Measurements from ENCODE around the gene PSG7. TPM values are rescaled to one million over a fixed set of nuclear protein-coding genes. Genes with fewer than 3 reads are reported as not detected.
A peak's percentile ranks its signal among the peaks of the same experiment; 100 is the strongest.
"Not testable (repeated sequence)": the region's sequence is repeated elsewhere in the genome, so short reads cannot be mapped to it uniquely, and the experiment has no call there.

Gene PSG7
- total RNA-seq, 4 donors from 2014 or later = not detected

DNA sequence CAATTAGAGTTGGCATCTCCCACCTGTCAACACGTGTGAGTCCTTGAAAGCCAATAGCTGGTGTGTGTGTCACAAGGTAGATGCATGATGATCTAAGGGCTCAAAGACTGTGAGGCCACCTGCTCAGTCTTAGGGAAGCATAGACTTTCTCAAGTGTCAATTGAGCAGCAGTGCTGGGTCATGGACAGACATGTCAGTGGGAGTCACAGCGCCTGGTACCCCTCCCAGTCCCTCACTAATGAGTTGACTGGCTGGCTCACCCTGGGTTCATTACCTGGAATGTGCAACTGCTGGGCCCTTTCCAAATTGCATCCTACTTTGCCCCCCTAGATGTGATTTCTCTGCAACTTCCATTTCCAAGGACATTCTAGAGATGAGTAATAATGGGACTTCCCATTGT, 10.2 kb downstream of the PSG7 start:
- H3K4me1 ChIP-seq = no peaks in the 10 kb centered on the region
- no peaks in the 10 kb centered on the region for H3K36me3 ChIP-seq
- no peak overlapping the region for H3K4me3 ChIP-seq (replicated peaks in 1 of 3)
- 60 to 66% methylated on average over 2 of the region's 2 CpGs for WGBS, 2 donors
- TF ChIP-seq POLR2A (IDR thresholded peaks at IDR 0.05) = no peak
- TF ChIP-seq, protein P1, sequence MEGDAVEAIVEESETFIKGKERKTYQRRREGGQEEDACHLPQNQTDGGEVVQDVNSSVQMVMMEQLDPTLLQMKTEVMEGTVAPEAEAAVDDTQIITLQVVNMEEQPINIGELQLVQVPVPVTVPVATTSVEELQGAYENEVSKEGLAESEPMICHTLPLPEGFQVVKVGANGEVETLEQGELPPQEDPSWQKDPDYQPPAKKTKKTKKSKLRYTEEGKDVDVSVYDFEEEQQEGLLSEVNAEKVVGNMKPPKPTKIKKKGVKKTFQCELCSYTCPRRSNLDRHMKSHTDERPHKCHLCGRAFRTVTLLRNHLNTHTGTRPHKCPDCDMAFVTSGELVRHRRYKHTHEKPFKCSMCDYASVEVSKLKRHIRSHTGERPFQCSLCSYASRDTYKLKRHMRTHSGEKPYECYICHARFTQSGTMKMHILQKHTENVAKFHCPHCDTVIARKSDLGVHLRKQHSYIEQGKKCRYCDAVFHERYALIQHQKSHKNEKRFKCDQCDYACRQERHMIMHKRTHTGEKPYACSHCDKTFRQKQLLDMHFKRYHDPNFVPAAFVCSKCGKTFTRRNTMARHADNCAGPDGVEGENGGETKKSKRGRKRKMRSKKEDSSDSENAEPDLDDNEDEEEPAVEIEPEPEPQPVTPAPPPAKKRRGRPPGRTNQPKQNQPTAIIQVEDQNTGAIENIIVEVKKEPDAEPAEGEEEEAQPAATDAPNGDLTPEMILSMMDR (IDR thresholded peaks at IDR 0.05) = no peak
- no peaks in the 10 kb centered on the region for H3K27me3 ChIP-seq
- intact Hi-C loops (cut with DNase I) = no loop called here
- H3K27ac ChIP-seq = no peak overlapping the region
- no peak for DNase-seq
- no peaks in the 10 kb centered on the region for H3K9me3 ChIP-seq

GRCh38 chr19:42923106-42923505, 13.9 kb downstream of the PSG7 start:
- H3K9me3 ChIP-seq; H3K4me3 ChIP-seq (replicated peaks in 1 of 3); intact Hi-C loops (cut with DNase I); H3K27ac ChIP-seq; H3K4me1 ChIP-seq; H3K27me3 ChIP-seq; H3K36me3 ChIP-seq: not testable (repeated sequence)
- TF ChIP-seq, protein P1 (IDR thresholded peaks at IDR 0.05) = peak in 2 of 6 experiments; percentile 23 to 63
- DNase-seq = peak; percentile 18 to 30
- WGBS, 2 donors = 20 to 45% methylated on average over 8 to 9 of the region's 9 CpGs

- H3K27ac ChIP-seq; H3K27me3 ChIP-seq; H3K36me3 ChIP-seq; H3K9me3 ChIP-seq; intact Hi-C loops (cut with DNase I); H3K4me1 ChIP-seq; DNase-seq; H3K4me3 ChIP-seq (replicated peaks in 1 of 3): not testable (repeated sequence)
These were observed 16.0 kb downstream of the PSG7 start for GRCh38 chr19:42920971-42921370.

DNA sequence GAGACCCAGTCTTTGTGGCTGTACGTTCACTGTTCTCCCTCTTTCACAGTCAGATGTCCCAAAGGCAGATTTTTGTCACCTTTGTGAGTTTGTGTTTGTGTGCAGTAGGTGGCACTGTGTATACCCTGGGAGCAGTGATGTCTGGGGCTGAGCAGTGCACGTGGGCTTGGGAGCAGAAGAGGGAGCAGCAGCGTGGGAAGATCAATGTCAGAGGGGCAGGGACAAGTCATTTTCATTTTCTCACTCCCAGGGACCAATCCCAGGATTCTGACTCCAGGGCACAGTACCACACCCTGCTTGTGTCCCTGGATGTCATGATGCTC, 17.3 kb downstream of the PSG7 start:
- no peaks in the 10 kb centered on the region for H3K9me3 ChIP-seq
- H3K27ac ChIP-seq = no peak overlapping the region
- no peak for DNase-seq
- WGBS, 2 donors = 16 to 20% methylated on average over 3 of the region's 3 CpGs
- H3K4me1 ChIP-seq = no peaks in the 10 kb centered on the region
- H3K27me3 ChIP-seq = no peaks in the 10 kb centered on the region
- H3K4me3 ChIP-seq (replicated peaks in 1 of 3) = no peak overlapping the region
- no peaks in the 10 kb centered on the region for H3K36me3 ChIP-seq
- intact Hi-C loops (cut with DNase I) = no loop called here
- no peak for TF ChIP-seq POLR2A (IDR thresholded peaks at IDR 0.05)
- TF ChIP-seq, protein P1 (IDR thresholded peaks at IDR 0.05) = peak in 1 of 6 experiments; percentile 1

DNA sequence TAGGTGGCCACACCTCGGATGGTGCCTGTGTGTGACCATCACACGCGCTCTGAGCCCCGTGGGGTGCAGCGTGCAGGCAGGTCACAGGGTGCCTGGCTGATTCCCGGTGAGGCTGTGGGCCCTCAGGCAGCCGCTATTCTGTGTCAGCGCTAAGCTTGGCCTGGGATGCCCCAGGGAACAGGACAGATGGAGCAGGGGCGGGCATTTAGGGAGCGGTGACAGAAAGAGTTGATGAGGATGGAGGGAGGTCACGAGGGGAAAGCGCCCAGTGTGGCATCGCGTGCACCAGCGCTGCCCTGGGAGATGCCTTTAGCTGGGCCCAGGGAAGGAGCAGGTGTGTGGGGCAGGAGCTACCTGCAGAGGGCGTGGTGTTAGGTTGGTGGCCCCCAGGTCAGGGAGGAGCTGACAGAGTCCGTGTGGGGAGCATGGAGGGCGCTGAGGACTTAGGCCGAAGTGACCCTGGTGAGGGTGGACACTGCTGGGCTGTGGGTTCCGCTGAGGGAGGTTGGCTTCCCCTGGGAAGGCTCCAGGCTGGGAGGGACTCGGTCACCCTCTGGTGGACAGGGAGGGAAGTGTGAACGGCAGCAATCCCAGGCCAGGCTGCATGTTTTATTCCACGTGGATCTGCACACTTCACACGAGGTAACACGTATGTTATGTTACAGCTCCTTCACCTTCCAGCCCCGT, 17.8 kb downstream of the PSG7 start:
- H3K9me3 ChIP-seq; H3K27me3 ChIP-seq; H3K4me1 ChIP-seq; H3K4me3 ChIP-seq (replicated peaks in 1 of 3); H3K36me3 ChIP-seq; DNase-seq; intact Hi-C loops (cut with DNase I); H3K27ac ChIP-seq: not testable (repeated sequence)
- TF ChIP-seq, protein P1 (IDR thresholded peaks at IDR 0.05) = peak in 1 of 6 experiments; percentile 12
- WGBS, 2 donors = 64 to 74% methylated on average over 16 to 25 of the region's 26 CpGs

DNA sequence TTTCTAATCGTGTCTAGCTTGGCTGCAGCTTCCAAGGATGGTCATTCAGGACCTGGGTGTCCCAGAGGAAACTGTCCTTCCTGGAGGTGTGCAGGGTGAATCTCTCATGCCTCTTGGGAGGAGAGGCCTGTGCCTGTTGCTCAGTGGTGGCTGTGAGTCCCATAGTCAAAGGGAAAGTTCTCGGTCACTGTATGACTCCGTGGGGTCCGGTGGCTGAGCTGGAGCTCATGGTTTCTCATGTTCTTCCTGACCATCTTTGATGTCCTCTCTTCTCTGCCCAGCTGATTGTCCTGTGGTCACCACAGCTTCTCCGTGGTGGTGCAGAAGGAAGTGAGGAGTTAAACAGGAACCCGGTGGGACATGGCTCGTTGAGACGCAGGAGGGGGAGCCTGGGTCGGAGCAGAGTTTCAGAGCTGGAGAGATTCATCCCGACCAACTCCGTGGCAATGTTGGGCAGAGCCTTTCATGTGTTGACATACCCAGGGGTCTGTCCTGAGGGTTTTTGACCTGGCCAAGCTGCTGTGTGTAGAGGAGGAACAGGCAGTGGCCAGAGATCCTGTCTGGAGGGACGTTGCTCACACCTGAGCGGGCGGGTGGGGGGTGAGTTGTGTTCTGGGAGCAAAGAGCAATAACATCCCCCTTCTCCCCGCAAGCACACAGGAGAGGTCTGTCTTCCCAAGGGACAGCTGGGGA, 18.5 kb downstream of the PSG7 start:
- DNase-seq; H3K36me3 ChIP-seq; H3K9me3 ChIP-seq; intact Hi-C loops (cut with DNase I); H3K4me3 ChIP-seq (replicated peaks in 1 of 3); H3K4me1 ChIP-seq; H3K27ac ChIP-seq; H3K27me3 ChIP-seq: not testable (repeated sequence)
- 70 to 83% methylated on average over 11 to 15 of the region's 15 CpGs for WGBS, 2 donors

- WGBS, 2 donors = 59 to 88% methylated on average over 1 of the region's 1 CpG
These were observed 19.4 kb downstream of the PSG7 start, which contains the start of gene PSG6 for GRCh38 chr19:42917634-42918033. TSS of gene PSG6 (minus strand) at chr19:42917894. CDS start at chr19:42917792, 102 bp downstream.

GRCh38 chr19:42916931-42917330, 20.1 kb downstream of the PSG7 start:
- H3K4me3 ChIP-seq (replicated peaks in 1 of 3); H3K4me1 ChIP-seq; intact Hi-C loops (cut with DNase I); H3K36me3 ChIP-seq; H3K27ac ChIP-seq; DNase-seq; H3K9me3 ChIP-seq; H3K27me3 ChIP-seq: not testable (repeated sequence)
- WGBS, 2 donors = 83 to 87% methylated on average over 1 of the region's 1 CpG

More at GRCh38 chr19:42917634-42918033, 19.4 kb downstream of the PSG7 start, which contains the start of gene PSG6:
- H3K27me3 ChIP-seq; intact Hi-C loops (cut with DNase I); DNase-seq; H3K4me3 ChIP-seq (replicated peaks in 1 of 3); H3K9me3 ChIP-seq; H3K36me3 ChIP-seq; H3K27ac ChIP-seq; H3K4me1 ChIP-seq: not testable (repeated sequence)

DNA sequence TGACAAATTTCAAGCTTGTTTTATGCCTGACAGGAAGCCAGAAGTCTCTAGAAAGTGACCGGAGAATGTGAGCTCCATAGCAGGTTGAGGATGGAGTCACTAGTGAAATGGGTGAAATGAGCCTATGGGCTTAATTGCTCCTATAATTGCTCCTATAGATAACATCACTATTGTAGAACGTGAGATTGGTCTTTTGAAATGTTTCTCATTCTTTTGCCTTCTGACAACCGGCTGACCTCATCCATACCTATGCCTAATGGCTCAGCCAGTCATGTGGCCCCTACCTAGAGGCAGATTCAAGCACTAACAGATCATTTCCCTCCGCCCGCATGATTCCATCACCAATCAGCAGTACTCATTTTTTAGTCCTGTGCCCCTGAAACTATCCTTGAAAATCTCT, 23.5 kb downstream of the PSG7 start:
- H3K27me3 ChIP-seq; H3K27ac ChIP-seq; intact Hi-C loops (cut with DNase I); H3K4me1 ChIP-seq; H3K4me3 ChIP-seq (replicated peaks in 1 of 3); DNase-seq; H3K9me3 ChIP-seq; H3K36me3 ChIP-seq: not testable (repeated sequence)
- WGBS, 2 donors = 78 to 81% methylated on average over 5 of the region's 5 CpGs

All from thyroid gland (tissue), 4 donors.